SK-N-SH treated with all-trans-retinoic acid at 6 μM for 48 hours (cell line): ENCODE measurements around the gene PODNL1.

Source experiments
- ATAC-seq: fragments of 200-7000 bp; cut with Tn5 transposase; 3 replicates; pipeline ENCODE4 v1.9.1; 2020; ENCODE audit warnings: mild to moderate bottlenecking, moderate library complexity
- ARNTL ChIP-seq: fragments of 450-650 bp; formaldehyde crosslinking; IDR thresholded peaks from 2 replicates; pipeline ENCODE4 v1.5.0; 2020; ENCODE audit warnings: low read depth, mild to moderate bottlenecking, moderate library complexity, borderline replicate concordance
- CSDC2 ChIP-seq: fragments of 250-450 bp; sonication (Bioruptor Pico); IDR thresholded peaks from 2 replicates; pipeline ENCODE4 v1.5.0; 2020; ENCODE audit warnings: mild to moderate bottlenecking, moderate library complexity
- ESRRG ChIP-seq: fragments of 250-450 bp; sonication (Bioruptor Pico); IDR thresholded peaks from 2 replicates; pipeline ENCODE4 v1.6.1; 2021; ENCODE audit warnings: mild to moderate bottlenecking
- ISL1 ChIP-seq: fragments of 250-450 bp; sonication (Bioruptor Pico); IDR thresholded peaks from 2 replicates; pipeline ENCODE4 v2.1.2; 2022; ENCODE audit warnings: mild to moderate bottlenecking, moderate library complexity
- PPARA ChIP-seq: fragments of 250-450 bp; sonication (Bioruptor Pico); IDR thresholded peaks from 2 replicates; pipeline ENCODE4 v1.5.0; 2020; ENCODE audit warnings: mild to moderate bottlenecking, borderline replicate concordance
- RARB ChIP-seq: fragments of 250-450 bp; sonication (Bioruptor Pico); IDR thresholded peaks from 2 replicates; pipeline ENCODE4 v1.8.0; 2021; ENCODE audit warnings: mild to moderate bottlenecking, moderate library complexity
- SNAI2 ChIP-seq: fragments of 250-450 bp; sonication (Bioruptor Pico); IDR thresholded peaks from 2 replicates; pipeline ENCODE4 v1.5.0; 2020; ENCODE audit warnings: mild to moderate bottlenecking, moderate library complexity
- TOX ChIP-seq: fragments of 250-450 bp; sonication (Bioruptor Pico); IDR thresholded peaks from 2 replicates; pipeline ENCODE4 v1.8.0; 2021; ENCODE audit warnings: mild to moderate bottlenecking, moderate library complexity, borderline replicate concordance
- ZC3H10 ChIP-seq: fragments of 250-450 bp; sonication (Bioruptor Pico); IDR thresholded peaks from 2 replicates; pipeline ENCODE4 v1.5.1; 2021; ENCODE audit warnings: mild to moderate bottlenecking, moderate library complexity
- ZNF565 ChIP-seq: fragments of 450-650 bp; formaldehyde crosslinking; conservative IDR thresholded peaks from 2 replicates; pipeline ENCODE4 v1.5.0; 2020; ENCODE audit warnings: low read depth, mild to moderate bottlenecking, moderate library complexity
- ZNF8 ChIP-seq: fragments of 450-650 bp; formaldehyde crosslinking; IDR thresholded peaks from 2 replicates; pipeline ENCODE4 v1.5.0; 2020; ENCODE audit warnings: mild to moderate bottlenecking, moderate library complexity
- TF ChIP-seq, protein P1 (sequence below): fragments of 250-450 bp; sonication (Bioruptor Pico); IDR thresholded peaks from 2 replicates; pipeline ENCODE4 v1.8.0; 2020; ENCODE audit warnings: mild to moderate bottlenecking, moderate library complexity, borderline replicate concordance
- TF ChIP-seq, protein P2 (sequence below): fragments of 250-450 bp; sonication (Bioruptor Pico); IDR thresholded peaks from 2 replicates; pipeline ENCODE4 v1.5.1; 2021; ENCODE audit warnings: mild to moderate bottlenecking, moderate library complexity
- TF ChIP-seq, protein P3 (sequence below): fragments of 250-450 bp; sonication (Bioruptor Pico); IDR thresholded peaks from 2 replicates; pipeline ENCODE4 v1.8.0; 2021; ENCODE audit warnings: low read depth, mild to moderate bottlenecking, moderate library complexity, borderline replicate concordance
- TF ChIP-seq, protein P4 (sequence below): fragments of 250-450 bp; sonication (Bioruptor Pico); IDR thresholded peaks from 2 replicates; pipeline ENCODE4 v1.5.0; 2020; ENCODE audit warnings: mild to moderate bottlenecking, moderate library complexity
- TF ChIP-seq, protein P5 (sequence below): fragments of 250-450 bp; sonication (Bioruptor Pico); IDR thresholded peaks from 2 replicates; pipeline ENCODE4 v1.5.1; 2020; ENCODE audit warnings: low read depth, mild to moderate bottlenecking, moderate library complexity

The PODNL1 gene

DNA sequence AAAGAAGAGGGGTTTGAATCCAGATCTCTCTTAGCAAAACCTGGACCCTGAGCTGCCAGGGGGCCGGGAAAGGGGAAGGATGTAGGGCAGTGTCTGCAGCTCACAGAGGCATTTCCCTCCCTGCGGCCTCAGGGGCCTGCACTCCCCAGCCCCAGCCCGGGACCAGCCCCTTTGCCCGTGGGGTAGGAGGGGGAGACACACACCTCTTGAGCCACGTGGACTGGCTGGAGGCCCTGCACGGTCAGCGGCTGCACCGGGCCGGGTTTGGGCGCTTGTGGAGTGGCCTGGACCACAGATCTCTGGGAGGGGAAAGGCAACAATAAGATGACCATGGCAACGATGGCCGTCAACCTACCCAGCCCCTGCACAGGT lies 41.0 kb upstream of the PODNL1 start:
- no peak for TF ChIP-seq ZNF565 (CRISPR knock-in tag)
- ATAC-seq: no peak

DNA sequence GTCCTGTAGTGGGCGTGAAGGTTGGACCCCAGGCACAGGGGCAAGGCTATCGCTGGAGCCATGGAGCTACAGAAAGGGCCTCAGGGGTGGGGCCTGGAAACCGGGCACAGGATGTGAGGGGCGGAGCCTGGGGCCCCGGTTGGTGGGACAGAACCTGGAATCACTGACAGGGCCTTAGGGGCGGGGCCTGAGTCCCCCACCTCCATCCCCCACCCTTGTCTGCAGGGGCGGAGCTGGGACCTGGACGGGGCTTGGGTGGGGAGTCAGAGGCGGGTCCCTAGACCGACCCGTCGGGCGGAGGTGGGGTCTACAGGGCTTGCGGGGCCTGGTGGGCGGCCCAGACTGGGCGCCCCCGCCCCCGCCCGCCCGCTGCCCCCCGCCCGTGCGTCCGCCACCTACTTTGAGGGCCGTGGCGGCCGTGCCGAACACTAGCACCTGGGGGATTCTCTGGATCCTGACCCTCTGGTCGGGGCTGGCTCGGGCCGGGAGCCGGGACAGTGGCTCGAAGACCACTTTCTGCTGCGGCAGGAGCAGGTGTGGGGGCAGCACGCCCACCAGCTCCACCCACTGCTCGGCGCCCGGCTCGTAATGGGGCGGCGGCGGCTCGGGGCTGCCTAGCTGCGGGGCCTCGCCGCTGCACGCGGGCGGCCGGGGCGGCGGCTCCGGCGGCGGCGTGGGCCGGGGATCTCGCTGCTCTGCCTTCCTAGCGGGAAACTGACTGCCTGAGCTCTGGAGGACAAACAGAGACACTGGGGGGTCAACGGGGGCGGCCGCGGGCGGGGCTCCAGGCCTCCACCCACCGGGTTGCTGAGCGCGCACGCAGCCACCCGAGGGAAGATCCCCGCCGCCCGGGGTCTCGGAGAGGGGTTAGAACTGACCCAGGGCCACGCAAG lies 40.4 kb upstream of the PODNL1 start:
- TF ChIP-seq ZNF565 (CRISPR knock-in tag) (no peak), ISL1 (CRISPR knock-in tag) (no peak), ESRRG (CRISPR knock-in tag) (no peak), ZC3H10 (no peak)
- TF ChIP-seq, protein P1, sequence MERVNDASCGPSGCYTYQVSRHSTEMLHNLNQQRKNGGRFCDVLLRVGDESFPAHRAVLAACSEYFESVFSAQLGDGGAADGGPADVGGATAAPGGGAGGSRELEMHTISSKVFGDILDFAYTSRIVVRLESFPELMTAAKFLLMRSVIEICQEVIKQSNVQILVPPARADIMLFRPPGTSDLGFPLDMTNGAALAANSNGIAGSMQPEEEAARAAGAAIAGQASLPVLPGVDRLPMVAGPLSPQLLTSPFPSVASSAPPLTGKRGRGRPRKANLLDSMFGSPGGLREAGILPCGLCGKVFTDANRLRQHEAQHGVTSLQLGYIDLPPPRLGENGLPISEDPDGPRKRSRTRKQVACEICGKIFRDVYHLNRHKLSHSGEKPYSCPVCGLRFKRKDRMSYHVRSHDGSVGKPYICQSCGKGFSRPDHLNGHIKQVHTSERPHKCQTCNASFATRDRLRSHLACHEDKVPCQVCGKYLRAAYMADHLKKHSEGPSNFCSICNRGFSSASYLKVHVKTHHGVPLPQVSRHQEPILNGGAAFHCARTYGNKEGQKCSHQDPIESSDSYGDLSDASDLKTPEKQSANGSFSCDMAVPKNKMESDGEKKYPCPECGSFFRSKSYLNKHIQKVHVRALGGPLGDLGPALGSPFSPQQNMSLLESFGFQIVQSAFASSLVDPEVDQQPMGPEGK (CRISPR knock-in tag): no peak
- TF ChIP-seq, protein P2, sequence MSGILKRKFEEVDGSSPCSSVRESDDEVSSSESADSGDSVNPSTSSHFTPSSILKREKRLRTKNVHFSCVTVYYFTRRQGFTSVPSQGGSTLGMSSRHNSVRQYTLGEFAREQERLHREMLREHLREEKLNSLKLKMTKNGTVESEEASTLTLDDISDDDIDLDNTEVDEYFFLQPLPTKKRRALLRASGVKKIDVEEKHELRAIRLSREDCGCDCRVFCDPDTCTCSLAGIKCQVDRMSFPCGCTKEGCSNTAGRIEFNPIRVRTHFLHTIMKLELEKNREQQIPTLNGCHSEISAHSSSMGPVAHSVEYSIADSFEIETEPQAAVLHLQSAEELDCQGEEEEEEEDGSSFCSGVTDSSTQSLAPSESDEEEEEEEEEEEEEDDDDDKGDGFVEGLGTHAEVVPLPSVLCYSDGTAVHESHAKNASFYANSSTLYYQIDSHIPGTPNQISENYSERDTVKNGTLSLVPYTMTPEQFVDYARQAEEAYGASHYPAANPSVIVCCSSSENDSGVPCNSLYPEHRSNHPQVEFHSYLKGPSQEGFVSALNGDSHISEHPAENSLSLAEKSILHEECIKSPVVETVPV: no peak
- TF ChIP-seq, all 23 proteins: peak for 0
- ATAC-seq: no peak; the same call in 2 of the 3 replicates

DNA sequence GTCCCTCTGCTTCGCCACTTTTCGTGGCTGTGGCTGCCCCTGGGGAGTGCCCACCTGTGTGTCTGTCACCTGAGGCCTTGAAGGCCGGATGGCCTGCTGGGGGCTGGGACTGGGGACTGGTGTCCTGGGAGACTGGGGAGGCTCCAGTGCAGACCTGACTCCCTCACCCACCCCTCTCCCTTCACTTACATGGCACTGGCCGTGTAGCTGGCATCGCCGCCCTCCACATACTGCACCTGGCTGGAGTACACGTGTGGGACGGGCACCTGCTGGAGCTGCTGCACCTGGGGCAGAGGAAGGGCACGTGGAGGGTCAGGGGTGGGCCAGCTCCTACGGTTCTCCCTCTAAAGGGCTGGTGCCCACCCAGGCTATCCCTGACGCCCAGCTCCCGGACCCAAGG lies 39.6 kb upstream of the PODNL1 start:
- ATAC-seq: no peak
- TF ChIP-seq, protein P3, sequence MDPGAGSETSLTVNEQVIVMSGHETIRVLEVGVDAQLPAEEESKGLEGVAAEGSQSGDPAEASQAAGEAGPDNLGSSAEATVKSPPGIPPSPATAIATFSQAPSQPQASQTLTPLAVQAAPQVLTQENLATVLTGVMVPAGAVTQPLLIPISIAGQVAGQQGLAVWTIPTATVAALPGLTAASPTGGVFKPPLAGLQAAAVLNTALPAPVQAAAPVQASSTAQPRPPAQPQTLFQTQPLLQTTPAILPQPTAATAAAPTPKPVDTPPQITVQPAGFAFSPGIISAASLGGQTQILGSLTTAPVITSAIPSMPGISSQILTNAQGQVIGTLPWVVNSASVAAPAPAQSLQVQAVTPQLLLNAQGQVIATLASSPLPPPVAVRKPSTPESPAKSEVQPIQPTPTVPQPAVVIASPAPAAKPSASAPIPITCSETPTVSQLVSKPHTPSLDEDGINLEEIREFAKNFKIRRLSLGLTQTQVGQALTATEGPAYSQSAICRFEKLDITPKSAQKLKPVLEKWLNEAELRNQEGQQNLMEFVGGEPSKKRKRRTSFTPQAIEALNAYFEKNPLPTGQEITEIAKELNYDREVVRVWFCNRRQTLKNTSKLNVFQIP: no peak
- TF ChIP-seq, protein P4, sequence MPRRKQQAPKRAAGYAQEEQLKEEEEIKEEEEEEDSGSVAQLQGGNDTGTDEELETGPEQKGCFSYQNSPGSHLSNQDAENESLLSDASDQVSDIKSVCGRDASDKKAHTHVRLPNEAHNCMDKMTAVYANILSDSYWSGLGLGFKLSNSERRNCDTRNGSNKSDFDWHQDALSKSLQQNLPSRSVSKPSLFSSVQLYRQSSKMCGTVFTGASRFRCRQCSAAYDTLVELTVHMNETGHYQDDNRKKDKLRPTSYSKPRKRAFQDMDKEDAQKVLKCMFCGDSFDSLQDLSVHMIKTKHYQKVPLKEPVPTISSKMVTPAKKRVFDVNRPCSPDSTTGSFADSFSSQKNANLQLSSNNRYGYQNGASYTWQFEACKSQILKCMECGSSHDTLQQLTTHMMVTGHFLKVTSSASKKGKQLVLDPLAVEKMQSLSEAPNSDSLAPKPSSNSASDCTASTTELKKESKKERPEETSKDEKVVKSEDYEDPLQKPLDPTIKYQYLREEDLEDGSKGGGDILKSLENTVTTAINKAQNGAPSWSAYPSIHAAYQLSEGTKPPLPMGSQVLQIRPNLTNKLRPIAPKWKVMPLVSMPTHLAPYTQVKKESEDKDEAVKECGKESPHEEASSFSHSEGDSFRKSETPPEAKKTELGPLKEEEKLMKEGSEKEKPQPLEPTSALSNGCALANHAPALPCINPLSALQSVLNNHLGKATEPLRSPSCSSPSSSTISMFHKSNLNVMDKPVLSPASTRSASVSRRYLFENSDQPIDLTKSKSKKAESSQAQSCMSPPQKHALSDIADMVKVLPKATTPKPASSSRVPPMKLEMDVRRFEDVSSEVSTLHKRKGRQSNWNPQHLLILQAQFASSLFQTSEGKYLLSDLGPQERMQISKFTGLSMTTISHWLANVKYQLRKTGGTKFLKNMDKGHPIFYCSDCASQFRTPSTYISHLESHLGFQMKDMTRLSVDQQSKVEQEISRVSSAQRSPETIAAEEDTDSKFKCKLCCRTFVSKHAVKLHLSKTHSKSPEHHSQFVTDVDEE (CRISPR knock-in tag): no peak
- no peak for TF ChIP-seq TOX
- no peak for TF ChIP-seq RARB (CRISPR knock-in tag)
- no peak for TF ChIP-seq ZNF565 (CRISPR knock-in tag)
- TF ChIP-seq, protein P1 (CRISPR knock-in tag): no peak
- TF ChIP-seq CSDC2 (CRISPR knock-in tag): no peak
- TF ChIP-seq ESRRG (CRISPR knock-in tag): no peak
- no peak for TF ChIP-seq ZNF8 (CRISPR knock-in tag)
- TF ChIP-seq PPARA (CRISPR knock-in tag): no peak
- TF ChIP-seq ARNTL (CRISPR knock-in tag): no peak
- TF ChIP-seq, protein P5, sequence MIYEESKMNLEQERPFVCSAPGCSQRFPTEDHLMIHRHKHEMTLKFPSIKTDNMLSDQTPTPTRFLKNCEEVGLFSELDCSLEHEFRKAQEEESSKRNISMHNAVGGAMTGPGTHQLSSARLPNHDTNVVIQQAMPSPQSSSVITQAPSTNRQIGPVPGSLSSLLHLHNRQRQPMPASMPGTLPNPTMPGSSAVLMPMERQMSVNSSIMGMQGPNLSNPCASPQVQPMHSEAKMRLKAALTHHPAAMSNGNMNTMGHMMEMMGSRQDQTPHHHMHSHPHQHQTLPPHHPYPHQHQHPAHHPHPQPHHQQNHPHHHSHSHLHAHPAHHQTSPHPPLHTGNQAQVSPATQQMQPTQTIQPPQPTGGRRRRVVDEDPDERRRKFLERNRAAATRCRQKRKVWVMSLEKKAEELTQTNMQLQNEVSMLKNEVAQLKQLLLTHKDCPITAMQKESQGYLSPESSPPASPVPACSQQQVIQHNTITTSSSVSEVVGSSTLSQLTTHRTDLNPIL: no peak
- TF ChIP-seq SNAI2 (CRISPR knock-in tag): no peak
- TF ChIP-seq ZC3H10: no peak
